GM12892 (cell line): ENCODE results near the gene TSFM.

Experiments
- DNase-seq: peaks from one replicate; pipeline ENCODE4 v3.0.0; 2011; ENCODE audit not compliant: insufficient read length
- FAIRE-seq: peaks from 2 replicates; lab custom pipeline; 2011; peaks lifted over from hg19 to GRCh38; lab: Jason Lieb, UNC
- POLR2A ChIP-seq: IDR thresholded peaks from 2 replicates; pipeline ENCODE4 v1.6.1; 2011; ENCODE audit warnings: low read depth, low read length, control low read depth
- POLR2AphosphoS5 ChIP-seq: IDR thresholded peaks from 2 replicates; pipeline ENCODE4 v1.6.1; 2011; ENCODE audit warnings: low read depth, low read length, control low read depth
- TAF1 ChIP-seq: IDR thresholded peaks from 2 replicates; pipeline ENCODE4 v1.6.1; 2011; ENCODE audit warnings: low read depth, mild to moderate bottlenecking, control low read depth, low read length, borderline replicate concordance

The TSFM gene

DNA sequence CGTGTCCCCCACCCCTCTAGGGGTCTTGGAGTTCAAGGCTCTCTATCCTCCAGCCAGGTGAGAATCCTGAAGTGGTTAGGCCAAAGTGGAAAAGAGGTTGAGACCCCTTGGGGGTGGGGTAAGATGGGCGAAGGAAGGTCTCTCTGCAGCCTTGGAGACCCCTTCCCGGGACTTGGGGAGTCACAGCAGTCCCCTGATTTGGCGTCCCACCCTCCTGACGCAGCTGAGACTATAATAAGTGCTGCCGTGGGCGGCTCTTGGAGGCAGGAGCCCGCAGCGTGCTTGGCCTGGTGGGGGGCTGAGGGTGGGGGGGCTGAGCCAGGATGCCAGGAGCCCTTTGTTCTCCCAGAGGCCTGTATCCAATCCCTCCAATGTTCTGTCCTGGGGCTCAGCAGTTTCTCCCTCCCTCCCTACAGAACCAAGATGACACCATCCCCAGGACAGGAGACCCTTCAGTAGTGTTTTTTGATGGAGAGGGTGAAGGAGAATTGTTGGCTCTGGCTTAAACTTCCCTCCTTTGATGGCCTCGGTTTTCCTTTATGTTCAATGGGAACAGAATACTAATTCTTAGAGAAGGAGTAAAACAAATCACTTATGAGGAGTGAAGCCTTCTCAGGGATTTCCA is 42.6 kb upstream of the TSFM start:
- TF ChIP-seq TAF1 (no peak), POLR2AphosphoS5 (no peak), POLR2A (no peak)
- FAIRE-seq (no peak), DNase-seq (no peak)

DNA sequence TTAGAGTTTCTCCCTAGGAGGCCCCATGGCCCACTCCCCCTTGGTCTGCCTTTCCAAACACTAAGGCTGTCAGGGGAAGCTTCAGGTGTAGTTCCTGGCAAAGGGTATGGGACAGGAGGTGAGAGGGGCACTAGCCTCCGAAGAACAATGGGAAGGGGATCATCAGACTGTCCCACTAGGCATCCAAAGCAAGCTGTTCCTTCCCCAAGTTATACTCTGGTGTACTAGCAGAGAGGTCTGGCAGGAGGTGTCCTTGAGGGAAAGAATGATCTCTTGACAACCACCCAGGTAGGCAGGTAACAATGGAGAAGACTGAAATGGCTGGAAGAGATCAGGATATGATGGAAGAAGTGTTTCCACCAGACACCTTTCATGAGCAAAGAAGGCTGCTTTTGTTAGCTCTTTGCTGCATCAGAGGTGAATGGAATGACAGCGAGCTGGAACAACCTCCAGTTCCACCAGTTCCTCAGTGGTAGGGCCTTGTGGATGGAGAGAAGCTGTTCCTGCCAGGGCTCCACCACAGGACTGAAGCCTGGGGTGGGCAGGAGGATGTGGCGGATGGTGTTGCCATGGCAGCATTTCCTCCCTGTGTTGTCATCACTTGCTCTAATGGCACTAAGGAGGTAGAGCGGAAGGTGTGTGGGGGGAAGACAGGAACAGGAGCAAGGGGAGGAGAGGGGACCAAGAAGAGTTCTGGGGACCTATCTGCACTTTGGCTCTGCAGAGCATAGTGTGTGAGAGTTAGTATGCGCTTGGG is 41.8 kb upstream of the TSFM start:
- TF ChIP-seq TAF1 (no peak), POLR2AphosphoS5 (no peak), POLR2A (no peak)
- peak; percentile 69 for DNase-seq
- FAIRE-seq = peak; percentile 91

DNA sequence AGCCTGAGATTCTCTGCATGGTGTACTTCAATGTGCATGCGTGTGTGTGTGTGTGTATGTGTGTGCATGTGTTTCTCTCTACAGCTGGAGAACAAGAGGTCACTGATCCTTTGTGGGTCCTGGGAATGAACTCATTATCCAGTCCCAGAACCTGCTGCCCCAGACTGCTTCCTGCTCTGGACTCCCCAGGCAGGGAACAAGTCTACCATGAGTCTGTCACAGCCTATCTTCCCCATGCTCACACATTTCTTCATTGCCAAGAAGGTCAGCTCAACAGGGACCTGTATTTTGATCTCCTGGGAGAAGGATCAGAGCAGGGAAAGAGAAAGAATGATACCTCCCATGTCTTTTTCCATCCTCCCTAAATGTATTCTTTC is 41.2 kb upstream of the TSFM start:
- TF ChIP-seq POLR2AphosphoS5 (no peak), TAF1 (no peak), POLR2A (no peak)
- FAIRE-seq = no peak
- no peak for DNase-seq

DNA sequence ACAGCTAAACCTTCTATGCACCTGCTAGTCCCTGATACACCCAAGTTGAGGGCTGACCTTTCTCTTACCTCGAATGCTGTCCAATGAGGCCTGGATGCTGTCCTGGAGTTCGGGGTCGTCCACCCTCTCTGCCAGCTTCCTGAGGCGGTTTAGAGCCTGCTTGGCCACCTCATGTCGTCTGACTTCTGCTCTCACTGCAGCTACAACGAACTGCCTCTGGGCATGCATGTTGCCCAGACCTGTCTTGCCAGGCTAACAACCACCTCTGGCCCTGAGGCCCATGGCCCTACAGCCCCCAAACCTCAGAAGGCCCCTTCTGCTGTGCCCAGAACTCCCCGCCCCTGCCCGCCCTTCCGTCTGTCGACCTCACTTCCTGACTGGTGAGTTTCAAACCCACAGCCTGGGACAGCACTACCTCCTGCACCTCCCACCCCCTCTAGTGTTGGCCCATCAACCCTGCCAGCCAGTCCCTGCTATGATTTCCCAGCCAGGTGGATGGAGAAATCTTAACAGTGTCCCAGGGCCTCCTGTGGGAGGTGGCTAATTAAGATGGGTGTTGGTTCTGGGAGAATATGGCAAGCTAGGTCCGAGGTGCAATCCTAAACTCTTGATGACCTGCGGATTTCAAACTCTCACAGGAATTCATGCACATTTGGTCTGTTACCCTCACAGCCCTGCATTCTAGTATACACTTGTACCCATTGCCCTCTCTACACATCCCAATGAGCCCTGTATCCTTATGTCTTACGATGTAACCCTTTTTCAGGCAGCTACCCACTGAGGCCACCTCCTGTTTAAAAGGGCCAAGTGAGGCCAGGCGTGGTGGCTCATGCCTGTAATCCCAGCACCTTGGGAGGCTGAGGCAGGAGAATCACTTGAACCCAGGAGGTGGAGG is 40.5 kb upstream of the TSFM start:
- TF ChIP-seq POLR2AphosphoS5 (no peak), POLR2A (peak; percentile 53; the same call in 1 of the 2 replicates), TAF1 (0 out of 2 replicates have a peak, but pooled peaks have one; percentile 16)
- DNase-seq (peak; percentile 72), FAIRE-seq (peak; percentile 95)

DNA sequence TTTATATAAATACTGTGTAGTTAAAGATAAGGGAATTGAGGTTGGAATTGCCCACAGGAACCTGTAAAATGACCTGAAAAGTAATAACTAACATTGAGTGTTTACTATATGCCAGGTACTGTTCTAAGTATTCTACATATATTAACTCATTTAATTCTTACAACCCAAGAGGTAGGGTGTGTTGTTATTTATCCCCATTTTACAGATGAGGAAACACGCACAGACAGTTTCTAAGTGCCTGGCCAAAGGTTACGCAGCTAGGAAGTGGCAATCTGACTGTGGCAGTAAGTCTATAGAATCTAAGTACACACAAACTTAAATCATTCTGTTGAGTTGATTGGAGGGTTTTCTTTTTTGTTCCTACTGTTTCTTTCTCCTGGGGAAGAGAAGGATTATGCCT is 38.8 kb upstream of the TSFM start:
- no peak for FAIRE-seq
- TF ChIP-seq POLR2AphosphoS5 (no peak), TAF1 (no peak)
- no peak for DNase-seq

DNA sequence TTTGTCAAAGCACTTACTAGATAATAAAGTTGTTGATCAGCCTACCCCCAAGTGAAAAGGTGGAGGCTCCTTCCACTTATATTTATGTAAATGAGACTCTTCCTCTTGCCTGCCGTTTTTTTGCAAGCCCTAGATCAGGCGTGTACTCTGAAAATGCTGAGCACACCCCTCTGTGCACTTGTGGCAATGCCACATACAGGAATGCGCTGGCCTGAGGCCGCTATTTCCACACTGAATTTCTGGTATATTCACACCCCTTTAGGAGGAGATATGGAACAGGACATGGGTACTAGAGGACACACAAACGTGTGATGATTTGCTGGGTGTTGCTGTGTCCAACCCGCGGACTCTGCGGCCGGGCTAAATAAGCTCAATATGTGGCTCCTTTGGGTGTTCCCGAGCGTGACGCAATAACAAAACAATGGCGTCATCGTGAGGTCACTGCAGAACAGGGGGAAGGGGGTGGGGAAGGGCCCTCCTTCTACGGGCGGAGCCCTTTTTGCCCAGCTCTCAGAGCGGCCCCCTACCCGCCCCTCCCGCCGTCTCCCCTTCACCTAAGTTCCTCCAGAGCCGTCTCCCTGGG is 38.3 kb upstream of the TSFM start:
- DNase-seq = no peak
- no peak for FAIRE-seq

DNA sequence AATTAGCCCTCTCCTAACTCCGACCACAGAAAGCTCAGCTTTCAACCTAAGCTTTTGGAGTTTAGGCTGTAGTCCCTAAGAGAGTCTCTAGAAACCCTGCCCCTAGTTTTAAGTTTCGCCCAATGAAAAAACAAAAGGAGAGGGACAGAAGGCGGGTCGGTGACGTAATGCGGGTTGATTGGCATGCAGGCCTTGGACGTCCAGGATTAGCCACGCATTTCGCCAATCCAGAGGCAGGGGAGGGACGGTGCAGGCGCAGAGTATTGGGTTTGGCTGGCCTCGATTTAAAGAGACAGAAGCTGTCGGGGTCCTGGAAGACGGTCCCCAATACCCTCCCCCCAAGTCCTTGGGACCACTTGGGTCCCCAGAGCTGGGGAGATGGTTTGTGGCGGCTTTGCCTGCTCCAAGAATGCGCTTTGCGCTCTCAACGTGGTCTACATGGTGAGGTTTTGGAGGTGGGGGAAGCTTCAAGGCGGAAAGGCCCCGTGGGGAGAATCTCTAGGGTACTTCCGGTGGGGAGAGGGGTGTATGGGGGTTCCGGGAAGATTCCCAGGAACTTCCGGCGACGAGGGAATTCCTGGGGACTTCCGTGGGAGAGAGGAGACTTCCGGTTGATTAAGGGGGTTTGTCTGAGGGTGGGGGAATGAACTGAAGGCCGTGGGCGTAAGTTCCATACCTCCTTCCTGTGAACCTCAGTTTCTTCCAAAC is 37.7 kb upstream of the TSFM start, which contains the start of gene TSPAN31:
Gene TSPAN31 (plus strand): TSS at position 263 of the 708 bp plus-strand sequence. CDS start 116 bp downstream, at position 379.
- TF ChIP-seq POLR2A = peak; percentile 69
- TF ChIP-seq POLR2AphosphoS5 = peak; percentile 58
- peak; percentile 37; the same call in 1 of the 2 replicates for TF ChIP-seq TAF1
- FAIRE-seq (peak; percentile 96), DNase-seq (peak; percentile 84)

More for the DNA sequence above, 38.3 kb upstream of the TSFM start:
- TF ChIP-seq POLR2AphosphoS5 (no peak), POLR2A (no peak), TAF1 (no peak)

DNA sequence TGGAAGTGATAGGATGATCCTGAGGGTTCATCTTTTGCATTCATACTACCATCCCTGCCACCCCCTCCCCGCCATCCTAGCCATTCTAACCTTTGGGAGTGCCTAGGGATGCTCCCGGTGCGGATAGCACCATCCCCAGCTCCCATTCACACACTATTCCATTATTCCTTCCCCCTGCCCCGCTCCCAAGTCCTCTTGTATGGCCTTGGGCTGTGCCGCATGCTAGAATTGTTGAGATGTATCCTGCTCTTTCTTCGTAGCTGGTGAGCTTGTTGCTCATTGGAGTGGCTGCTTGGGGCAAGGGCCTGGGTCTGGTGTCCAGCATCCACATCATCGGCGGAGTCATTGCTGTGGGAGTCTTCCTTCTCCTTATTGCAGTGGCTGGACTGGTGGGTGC is 37.1 kb upstream of the TSFM start:
- TF ChIP-seq POLR2AphosphoS5 (peak; percentile 55; the same call in 1 of the 2 replicates), TAF1 (no peak), POLR2A (peak; percentile 30; the same call in 1 of the 2 replicates)
- no peak for FAIRE-seq
- no peak for DNase-seq

DNA sequence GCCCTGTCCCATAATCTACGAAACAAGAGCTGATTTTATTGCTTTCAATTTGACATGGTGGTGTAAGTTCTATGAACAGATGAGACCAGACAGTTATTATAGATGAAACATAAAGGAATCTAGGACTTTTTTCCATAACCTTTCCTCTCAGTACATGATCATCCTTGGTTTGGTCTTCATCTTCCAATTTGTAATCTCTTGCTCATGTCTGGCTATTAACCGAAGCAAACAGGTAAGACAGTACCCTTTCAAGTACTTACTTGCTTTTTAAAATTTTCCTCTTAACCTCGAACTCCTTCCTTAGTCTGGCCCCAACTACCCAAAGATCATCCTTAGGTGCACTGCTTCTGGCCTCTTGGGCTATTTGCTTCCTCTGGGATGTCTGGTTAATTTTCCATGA is 36.6 kb upstream of the TSFM start:
- no peak for TF ChIP-seq POLR2AphosphoS5
- no peak for TF ChIP-seq POLR2A
- no peak for TF ChIP-seq TAF1
- DNase-seq = no peak
- FAIRE-seq = no peak

DNA sequence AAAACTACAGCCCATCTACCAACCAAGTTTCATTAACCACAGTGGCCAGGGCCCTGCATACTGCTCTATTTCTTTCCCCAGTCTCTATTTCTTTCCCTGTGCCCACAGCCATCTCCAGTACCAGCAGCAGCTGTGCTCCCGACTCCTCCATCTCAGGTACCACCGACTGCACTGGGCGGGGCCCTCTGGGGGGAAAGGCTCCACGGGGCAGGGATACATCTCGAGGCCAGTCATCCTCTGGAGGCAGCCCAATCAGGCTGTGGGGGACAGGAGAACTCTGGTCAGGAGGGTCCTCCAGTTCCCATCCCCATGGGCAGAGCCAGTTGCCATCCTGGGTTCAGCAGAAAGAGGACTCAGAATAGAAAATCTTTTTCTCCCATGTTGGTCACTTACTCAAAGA is 33.5 kb upstream of the TSFM start:
- no peak for TF ChIP-seq TAF1
- TF ChIP-seq POLR2A = no peak
- TF ChIP-seq POLR2AphosphoS5 = no peak
- FAIRE-seq (no peak), DNase-seq (no peak)
